Left colon (tissue), 2 donors: ENCODE results near the gene BTG4. TPM values are rescaled to one million over a fixed set of nuclear protein-coding genes. Genes with fewer than 3 reads are reported as not detected.

ENCODE experiments used
- ATAC-seq: fragments of 200-7000 bp; cut with Tn5 transposase; one replicate; pipeline ENCODE4 v1.9.1; 2020; ENCODE audit warnings: mild to moderate bottlenecking, moderate library complexity
- DNase-seq, 2 donors: peaks; one replicate each; pipeline ENCODE4 v3.0.0-alpha.2; 2020
- intact Hi-C, 2 donors: fragments of 100-400 bp; cut with DNase I in 1 of 2; cut with micrococcal nuclease in 1 of 2; formaldehyde crosslinking; loops; one replicate each; pipeline versions ENCODE4 v1.11.2 to v1.14.0; 2022; cut with DNase I, micrococcal nuclease
- long read RNA-seq: library from polyadenylated mRNA; unstranded; transcript quantifications from one replicate; pipeline ENCODE4 v2.0.0, GENCODE V29; 2021
- total RNA-seq, 2 donors: library from RNA; stranded (reverse); fragmentation: NEBNext Ultra II Directional; extraction: Animal tissue kit (Norgen Biotek cat#: 25700); gene quantifications; one replicate each; pipeline ENCODE4 v1.2.1, GENCODE V29; 2021
- donor health status: DM: no; HTN: no; CAD: no.
- donor health status: DM: yes; HTN: yes; CAD: no.

The BTG4 gene
- not detected for total RNA-seq
- long read RNA-seq = 0 reads

- peak in 1 of 2 donors; percentile 15 for DNase-seq
- peak; percentile 14 for ATAC-seq
- intact Hi-C loops = no loop called here
Observed at GRCh38 chr11:111512296-111513239, at the start of gene BTG4. Gene BTG4, minus strand, starts transcription at chr11:111512386. Its CDS starts 13,610 bp downstream, at chr11:111498776.

GRCh38 chr11:111561791-111562325, 49.7 kb upstream of the BTG4 start:
- ATAC-seq (no peak), DNase-seq (no peak)
- intact Hi-C loops = loop anchor here in 1 of 2 donors (10.0 kb wide), 1 partner anchor 283 kb away; no protein-coding TSS in a partner anchor

- intact Hi-C loops = loop anchor here in 1 of 2 donors (10.0 kb wide), 1 partner anchor 283 kb away; no protein-coding TSS in a partner anchor
- DNase-seq (no peak), ATAC-seq (no peak)
Observed at GRCh38 chr11:111561306-111561705, 49.1 kb upstream of the BTG4 start.

- intact Hi-C loops = loop anchor here in 1 of 2 donors (10.0 kb wide), 1 partner anchor 284 kb away; no protein-coding TSS in a partner anchor
- DNase-seq (no peak), ATAC-seq (no peak)
Observed at GRCh38 chr11:111560800-111561199, 48.6 kb upstream of the BTG4 start.

- intact Hi-C loops = loop anchor here in 1 of 2 donors (10.0 kb wide), 1 partner anchor 285 kb away; no protein-coding TSS in a partner anchor
- ATAC-seq (no peak), DNase-seq (no peak)
Observed at GRCh38 chr11:111559800-111560464, 47.7 kb upstream of the BTG4 start.

GRCh38 chr11:111557425-111558111, 45.4 kb upstream of the BTG4 start:
- intact Hi-C loops = no loop called here
- ATAC-seq (no peak), DNase-seq (no peak)

- intact Hi-C loops = no loop called here
- no peak for ATAC-seq
- DNase-seq = no peak
Observed at GRCh38 chr11:111555255-111555654, 43.1 kb upstream of the BTG4 start.

- ATAC-seq = no peak
- no peak for DNase-seq
- intact Hi-C loops = no loop called here
Observed at GRCh38 chr11:111554532-111554931, 42.3 kb upstream of the BTG4 start.

- DNase-seq = no peak
- intact Hi-C loops = no loop called here
- no peak for ATAC-seq
Observed at GRCh38 chr11:111550258-111550657, 38.1 kb upstream of the BTG4 start.

- no peak for ATAC-seq
- intact Hi-C loops = no loop called here
Observed at GRCh38 chr11:111549869-111550203, 37.6 kb upstream of the BTG4 start.

GRCh38 chr11:111549196-111549868, 37.1 kb upstream of the BTG4 start:
- ATAC-seq = no peak
- intact Hi-C loops = no loop called here

More at GRCh38 chr11:111549869-111550203, 37.6 kb upstream of the BTG4 start:
- no peak for DNase-seq

GRCh38 chr11:111548525-111548924, 36.3 kb upstream of the BTG4 start:
- intact Hi-C loops = no loop called here
- ATAC-seq = no peak
- DNase-seq = no peak

More at GRCh38 chr11:111549196-111549868, 37.1 kb upstream of the BTG4 start:
- no peak for DNase-seq

- intact Hi-C loops = no loop called here
- no peak for ATAC-seq
- no peak for DNase-seq
Observed at GRCh38 chr11:111542606-111543275, 30.6 kb upstream of the BTG4 start.

- peak in 1 of 2 donors; percentile 12 for DNase-seq
- intact Hi-C loops = no loop called here
- peak; percentile 18 for ATAC-seq
Observed at GRCh38 chr11:111541254-111542061, 29.3 kb upstream of the BTG4 start.

- DNase-seq = no peak
Observed at GRCh38 chr11:111540937-111541253, 28.7 kb upstream of the BTG4 start.

GRCh38 chr11:111540114-111540936, 28.1 kb upstream of the BTG4 start, which contains the start of gene LAYN:
Gene LAYN, plus strand, starts transcription at chr11:111540720. Its CDS starts 124 bp downstream, at chr11:111540844.
- intact Hi-C loops = no loop called here
- DNase-seq (peak; percentile 31 to 34), ATAC-seq (peak; percentile 31)

More at GRCh38 chr11:111540937-111541253, 28.7 kb upstream of the BTG4 start:
- peak; percentile 5 for ATAC-seq
- intact Hi-C loops = no loop called here
